SIG-M5 treated with dmso at 0.1 percent for 504 hours (cell line): Measurements from ENCODE around the gene BBX.

Experiments used
- DNase-seq: peaks from one replicate; lab custom pipeline; 2025; ENCODE audit not compliant: unreplicated experiment; lab: John Stamatoyannopoulos, UW

The BBX gene

DNA sequence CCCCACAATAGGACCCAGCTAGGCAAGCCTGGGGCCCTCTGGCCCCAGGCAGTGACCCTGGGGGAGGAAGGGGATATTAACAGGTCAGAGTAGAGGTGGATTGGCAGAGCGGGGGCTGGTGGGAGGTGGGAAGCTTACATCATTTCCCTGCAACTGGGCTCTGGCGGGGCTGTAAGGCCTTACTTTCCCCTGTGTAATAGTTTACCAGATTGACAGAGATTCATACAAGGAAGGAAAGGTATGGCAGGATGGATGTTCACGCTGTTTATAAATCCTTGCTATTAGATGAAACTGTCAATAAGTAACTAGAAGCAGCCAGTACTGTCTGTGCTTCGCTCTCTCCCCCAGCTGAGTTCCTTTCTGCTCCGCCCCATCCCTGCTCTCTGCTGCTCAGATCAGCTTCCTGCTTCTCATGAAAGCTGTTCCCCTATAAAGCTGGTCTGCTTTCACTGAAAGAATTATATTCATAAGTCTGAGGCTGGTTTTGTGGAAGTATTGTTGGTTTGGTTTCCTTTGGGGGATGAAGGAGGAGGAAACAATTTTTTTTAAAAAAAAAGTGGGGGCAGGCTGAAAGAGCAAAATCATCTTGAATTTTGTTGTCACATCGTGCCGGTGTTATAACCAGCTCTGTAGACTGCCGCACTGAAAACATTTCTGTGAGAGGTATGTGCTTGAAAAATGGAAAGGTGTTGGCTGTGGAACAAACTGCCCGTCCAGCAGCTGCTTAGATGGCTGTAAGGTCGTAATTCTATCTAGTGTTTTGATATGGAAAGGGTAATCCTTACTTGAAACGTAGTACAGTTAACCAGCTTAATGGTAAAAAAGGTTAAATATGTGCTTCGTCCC, 76.4 kb downstream of the BBX start:
- DNase-seq, result peak; percentile 68

DNA sequence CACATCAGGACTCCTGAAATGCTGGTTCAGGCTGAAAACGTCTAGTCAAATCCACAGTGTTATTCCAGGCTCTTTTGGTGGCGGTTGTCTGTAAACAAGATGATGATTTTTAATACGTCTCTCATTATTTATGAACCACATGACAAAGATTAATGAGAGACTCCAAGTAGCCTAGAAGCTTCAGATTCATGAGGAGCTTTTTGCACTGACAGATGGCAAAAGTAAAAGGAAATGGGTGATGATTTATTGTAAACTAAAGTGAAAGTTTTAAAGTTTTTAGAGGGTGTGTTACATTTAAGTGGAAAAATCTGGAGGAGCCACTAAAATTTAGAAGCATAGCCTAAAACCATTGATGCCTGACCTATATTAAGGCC, 77.0 kb downstream of the BBX start:
- no peak for DNase-seq

DNA sequence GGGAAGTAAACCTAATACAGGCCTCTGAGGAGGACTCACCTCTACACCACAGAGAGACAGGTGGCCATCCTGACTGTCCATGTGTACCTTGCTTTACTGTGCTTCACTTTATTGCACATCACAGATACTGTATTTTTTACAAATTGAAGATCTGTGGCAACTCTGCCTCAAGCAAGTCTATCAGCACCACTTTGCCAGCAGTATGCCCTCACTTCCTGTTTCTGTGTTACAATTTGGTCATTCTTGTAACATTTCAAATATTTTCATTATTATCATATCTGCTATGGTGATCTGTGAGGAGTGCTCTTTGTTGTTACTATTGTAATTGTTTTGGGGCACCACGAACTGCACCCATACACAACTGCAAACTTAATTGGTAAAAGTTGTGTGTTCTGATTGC, 78.0 kb downstream of the BBX start:
- DNase-seq, result peak; percentile 48

DNA sequence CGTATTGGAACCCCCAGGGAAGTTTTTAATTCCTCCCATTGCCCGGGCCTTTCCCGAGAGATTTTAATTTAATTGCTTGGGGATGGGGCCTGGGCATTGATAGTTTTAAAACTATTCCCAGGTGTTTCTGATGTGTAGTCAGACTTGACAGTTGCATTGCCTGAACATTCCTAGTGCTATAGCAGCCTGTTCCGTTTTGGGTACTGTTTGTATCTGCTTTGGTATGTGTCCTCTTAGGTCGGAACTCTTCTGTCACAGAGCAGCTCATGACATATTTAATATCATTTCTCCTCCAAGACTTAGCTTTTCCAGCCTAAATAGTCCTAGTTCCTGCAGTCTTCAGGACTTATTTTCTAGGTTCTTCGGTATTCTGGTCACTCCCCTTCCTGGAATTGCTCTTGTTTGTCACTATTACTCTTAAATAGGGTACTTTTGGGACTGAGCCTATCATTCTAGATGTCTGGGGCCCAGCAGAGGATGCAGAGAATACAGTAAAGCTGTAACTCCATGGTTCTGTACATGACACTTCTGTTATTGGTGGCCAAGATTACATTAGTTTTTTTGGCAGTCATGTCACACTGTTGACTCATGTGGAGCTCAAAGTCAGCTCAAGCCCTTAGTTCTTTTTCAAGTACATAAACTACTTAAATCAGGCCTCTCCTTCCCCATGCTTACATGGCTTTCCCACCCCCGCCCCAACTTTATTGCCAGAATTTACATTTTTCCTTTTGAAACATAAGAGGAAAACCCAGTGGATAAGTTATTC, 81.5 kb downstream of the BBX start:
- no peak for DNase-seq

DNA sequence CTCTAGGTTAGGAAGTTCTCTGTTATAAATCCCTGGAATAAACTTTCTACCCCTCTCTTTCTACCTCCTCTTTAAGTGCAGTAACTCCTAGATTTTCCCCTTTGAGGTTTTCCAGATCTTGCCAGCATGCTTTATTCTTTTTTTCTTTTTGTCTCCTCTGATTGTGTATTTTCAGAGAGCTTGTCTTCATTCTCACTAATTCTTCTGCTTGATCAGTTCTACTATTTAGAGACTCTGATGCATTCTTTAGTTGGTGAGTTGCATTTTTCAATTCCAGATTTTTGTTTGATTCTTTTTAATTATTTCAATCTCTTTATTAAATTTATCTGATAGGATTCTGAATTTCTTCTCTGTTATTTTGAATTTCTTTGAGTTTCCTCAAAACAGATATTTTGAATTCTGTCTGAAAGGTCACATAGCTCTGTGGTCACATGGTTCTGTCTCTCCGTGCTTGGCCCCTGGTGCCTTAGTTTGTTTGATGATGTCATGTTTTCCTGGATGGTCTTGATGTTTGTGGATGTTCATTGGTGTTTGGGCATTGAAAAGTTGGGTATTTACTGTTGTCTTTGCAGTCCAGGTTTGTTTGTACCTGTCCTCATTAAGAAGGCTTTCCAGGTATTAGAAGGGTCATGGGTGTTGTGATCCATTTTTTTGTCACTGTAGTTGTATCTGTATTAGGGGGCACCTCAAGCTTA, 89.2 kb downstream of the BBX start:
- no peak for DNase-seq

DNA sequence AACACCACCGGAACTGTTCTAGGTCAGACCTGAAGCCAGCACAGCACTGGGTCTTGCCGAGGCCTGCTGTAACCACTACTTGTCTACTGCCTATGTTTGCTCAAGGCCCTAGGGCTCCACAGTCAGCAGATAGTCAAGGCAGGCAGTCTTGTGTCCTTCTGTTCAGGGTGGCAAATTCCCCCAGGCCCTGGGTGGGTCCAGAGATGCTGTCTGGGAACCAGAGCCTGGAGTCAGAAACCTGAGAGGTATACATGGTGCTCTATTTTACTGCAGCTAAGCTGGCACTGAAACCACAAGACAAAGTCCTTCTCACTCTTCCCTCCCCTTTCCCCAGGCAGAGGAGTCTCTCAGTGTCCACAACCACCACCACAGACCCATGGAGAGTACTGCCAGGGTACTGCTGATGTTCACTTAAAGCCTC, 89.9 kb downstream of the BBX start:
- no peak for DNase-seq

DNA sequence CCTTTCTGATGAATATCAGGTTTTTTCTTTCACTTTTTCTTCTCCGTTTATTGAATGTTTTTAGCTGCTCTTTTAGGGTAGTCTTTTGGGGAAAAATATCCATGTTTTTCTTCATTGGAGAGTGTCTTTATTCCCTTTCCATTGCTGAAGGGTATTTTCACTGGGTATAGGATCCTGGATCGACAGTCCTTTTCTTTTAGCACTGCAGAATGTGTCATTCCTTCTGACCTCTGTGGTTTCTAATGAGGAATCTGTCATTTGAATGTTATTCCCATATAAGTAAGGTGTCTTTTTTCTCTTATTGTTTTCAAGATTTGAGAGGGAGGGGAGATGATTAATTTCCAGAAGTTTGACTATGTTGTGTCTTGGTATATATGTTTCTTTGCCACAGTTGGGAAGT, 96.8 kb downstream of the BBX start:
- no peak for DNase-seq

DNA sequence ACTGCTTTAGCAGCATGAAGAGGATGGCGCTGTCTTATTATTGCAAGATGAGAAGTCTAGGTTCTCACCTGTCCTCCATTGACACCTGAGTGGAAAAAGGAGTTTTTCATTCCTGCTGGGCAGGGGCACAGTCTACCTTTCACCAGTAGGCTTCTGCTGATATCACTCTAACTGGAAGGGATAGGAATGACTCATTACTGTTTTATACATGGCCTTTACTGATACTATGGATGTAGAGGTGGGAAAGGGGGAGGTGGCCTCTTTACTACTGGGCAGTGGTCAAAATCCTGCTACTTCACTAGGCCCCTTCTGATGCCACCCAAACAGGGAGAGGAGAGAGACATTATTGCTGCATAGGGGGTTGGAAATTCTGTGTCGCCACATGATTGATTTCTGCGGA, 97.8 kb downstream of the BBX start:
- DNase-seq, result no peak

DNA sequence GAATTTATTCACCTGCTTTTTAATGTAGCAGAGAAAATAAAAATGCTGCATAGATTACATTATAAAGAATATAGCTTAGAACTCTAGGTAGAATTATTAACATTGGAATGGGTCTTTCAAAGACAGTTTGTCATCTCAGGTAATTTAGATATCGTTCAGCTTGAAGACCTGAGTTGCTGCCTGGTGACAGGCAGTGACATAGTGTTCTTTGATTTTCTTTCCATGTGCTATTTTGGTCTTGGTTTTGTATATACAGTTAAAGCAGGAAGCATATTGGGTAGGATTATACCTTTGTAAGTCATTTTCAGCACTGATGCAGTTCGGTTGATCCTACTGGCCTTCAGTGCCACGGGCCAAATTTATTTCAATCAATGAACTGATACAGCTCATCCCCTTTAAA, 98.7 kb downstream of the BBX start:
- DNase-seq, result no peak

DNA sequence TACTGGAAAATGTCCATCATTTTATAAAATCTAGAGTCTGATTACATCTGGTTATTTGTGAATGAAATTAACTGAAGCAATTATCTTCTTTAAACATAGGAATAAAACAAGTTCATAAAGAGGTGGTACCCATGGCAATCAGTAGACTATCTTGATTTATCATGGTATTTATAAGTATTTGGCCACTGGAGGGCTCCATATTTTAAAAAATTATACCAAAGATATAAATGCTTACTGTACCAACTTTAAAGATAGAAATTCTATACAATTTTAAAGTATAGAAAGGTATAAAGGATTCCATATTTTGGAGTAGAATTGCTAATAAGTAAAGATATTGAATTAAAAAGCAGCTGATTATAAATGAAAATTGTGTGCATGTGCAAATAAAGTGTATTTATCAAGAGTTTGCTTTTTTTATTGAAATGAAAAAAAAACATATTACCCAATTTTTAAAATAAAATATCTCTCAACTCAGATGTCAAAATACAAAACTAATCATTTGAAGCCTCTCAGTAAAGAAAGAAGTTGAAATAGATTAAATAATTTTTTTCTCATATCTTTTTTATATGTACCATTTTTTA, 105.3 kb downstream of the BBX start:
- no peak for DNase-seq

DNA sequence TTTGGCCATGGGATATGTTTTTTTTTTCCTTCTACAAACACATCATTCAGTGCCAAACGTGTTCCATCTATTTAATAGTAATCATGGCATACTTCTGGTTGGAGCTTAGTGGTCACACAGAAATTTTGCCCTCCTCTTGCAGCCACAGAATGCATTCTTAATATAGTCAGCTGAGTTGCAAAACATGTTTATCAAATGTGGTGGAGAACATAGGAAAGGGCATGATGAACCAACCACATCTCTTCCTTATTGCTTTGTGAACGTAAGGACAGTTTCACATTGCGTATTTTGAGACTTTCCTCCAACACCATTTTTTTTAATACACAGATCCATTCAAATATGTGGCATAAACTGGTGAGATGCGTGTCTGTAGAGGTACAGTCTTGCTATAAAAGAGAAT, 106.8 kb downstream of the BBX start:
- peak; percentile 93 for DNase-seq

DNA sequence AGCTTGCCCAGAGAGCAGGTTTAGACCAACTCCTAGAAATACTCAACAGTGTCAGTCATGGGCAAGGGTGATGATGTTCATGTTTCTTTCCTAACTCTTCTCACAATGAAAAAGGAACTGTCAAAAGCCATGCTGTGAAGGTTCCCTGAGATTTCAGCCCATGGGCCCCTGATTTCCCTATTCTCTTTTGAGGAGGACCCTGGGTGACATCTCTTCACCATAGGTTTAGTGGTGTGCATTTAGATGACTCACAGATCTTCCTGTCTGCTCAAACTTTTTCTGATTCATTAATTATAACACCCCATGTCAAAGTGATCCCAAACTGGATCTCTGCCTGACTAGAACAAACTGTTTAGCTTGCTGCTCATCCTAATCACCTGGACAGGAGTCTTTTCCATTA, 108.0 kb downstream of the BBX start:
- DNase-seq, result peak; percentile 81

DNA sequence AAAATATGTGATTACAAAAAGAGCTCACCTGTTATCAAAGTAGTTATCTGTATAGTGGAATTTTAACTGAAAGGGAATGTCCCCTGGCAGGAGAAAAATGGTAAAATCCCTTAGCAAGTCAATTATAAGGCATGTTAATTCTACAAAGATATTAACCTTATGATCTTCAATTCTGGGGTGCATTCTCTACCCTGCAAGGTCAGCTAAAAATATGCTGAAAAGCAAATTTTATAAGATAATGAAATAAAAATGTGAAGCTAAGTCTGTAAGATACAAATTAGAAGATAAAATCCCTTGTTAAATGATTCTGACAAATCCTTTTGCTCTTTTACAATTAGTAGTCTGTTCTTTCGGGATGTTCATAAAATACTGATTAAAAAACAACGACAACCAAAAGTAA, 109.8 kb downstream of the BBX start:
- no peak for DNase-seq

DNA sequence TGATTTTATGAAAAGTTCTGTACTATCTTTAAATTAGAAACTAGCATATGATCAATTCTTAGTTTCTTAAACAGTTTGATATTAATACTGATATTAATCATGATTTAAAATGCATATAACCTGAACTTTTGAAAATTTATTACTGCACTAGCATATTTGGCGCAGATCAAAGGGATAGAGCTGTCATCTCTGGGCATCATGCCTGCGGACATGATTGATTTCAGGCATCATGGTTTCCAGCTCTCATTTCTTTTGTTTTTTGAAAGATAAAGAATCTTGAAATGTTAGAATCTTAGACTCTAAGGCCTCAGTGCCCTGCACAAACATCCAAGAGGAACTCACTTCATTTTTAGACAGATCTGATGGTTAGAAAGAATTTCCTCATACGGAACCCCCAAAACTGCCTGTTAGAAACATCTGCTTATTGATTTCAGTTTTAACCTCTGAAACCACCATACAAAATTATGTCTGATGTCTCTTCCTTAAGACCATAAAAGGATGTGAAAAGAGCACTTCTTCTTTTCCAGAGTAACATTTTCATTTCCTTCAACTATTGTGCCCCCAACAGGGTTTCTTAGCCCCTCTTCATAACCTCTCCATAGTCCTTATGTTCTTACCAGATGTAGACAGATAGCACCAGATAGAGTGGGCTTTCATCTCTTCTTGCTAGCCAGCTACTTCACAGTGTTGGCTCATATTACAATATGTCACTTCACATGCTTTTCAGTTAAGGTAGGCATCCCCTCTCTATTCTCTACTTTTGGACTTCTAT, 110.8 kb downstream of the BBX start:
- peak; percentile 95 for DNase-seq

DNA sequence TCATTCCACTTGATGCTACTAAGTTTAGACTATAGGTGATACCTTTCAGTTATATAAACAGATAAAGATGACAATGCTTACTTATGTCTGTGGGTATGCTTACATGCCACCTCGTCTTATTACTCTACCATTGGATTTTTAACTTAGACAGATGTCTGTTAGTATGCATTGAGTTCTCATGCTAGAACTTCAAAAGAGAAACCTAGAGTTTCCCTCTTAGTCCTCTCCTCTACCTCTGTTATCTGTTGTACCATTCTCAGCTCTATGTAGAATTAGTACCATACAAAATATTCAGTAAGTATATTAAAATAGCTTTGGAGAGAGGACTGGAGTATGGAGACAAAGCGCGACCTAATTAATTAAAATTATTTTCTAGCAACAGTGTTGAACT, 111.3 kb downstream of the BBX start:
- DNase-seq, result no peak

DNA sequence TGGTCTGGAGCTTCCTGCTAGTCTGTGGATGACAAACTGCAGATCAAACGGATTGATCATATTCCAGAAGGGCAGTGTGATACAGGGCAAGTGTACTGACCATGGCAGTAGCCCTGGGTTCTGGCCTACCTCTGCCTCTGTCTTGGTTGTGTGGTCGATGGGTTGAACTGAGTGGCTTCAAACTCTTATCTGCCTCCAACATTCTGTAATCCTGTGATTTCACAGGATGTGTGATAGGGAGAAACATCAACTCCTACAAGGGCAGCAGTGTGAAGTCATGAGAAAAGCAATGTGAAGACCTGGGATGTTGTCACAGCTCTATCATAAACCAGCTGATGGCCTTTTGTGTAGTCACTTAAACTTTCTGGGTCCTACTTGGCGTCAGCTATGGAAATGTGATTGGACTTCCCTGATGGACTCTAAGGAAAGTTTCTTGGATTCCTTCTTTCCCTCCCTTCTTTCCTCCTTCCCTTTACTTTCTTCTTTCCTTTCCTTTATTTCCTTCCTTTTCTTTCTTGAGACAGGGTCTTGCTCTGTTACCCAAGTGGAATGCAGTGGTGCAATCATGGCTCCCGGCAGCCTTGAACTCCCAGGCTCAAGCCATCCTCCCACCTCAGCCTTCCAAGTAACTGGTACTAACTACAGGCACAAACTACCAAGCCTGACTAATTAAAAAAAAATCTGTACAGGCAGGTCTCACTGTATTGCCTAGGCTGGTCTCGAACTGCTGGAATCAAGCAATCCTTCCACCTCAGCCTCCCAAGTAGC, 114.8 kb downstream of the BBX start:
- DNase-seq, result no peak

DNA sequence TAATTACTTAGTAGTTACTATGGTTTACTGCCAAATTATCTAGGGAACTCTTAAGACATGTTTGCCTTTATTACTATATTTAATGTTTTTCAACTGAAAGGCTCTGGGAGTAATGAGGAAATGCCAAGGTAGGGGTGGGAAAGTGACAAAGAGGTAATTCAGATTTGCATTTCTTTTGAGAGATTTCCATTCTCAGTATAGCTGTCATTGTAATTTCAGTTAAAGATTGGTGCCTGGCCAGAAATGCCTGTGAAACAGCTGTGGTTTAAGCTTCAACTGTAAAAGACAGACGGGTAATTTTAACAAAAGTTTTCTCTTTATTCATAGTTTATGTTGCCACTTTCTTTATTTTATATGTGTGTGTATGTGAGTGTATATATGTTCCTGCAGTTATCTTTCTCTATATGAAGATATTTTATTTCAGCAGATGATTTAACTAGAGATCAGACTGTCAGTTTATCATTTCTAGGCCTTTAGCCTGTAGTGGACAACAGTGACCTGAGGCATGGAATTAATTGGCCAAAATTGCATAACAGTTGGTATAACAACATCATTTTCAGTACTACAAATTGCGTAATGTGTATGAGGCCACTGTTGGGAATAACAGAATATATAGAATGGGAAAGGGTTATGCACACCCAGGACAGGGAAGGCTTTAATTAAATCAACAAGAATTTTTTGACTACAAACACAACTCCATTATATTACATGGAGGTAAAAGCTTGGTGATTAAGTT, 119.0 kb downstream of the BBX start:
- DNase-seq, result no peak

DNA sequence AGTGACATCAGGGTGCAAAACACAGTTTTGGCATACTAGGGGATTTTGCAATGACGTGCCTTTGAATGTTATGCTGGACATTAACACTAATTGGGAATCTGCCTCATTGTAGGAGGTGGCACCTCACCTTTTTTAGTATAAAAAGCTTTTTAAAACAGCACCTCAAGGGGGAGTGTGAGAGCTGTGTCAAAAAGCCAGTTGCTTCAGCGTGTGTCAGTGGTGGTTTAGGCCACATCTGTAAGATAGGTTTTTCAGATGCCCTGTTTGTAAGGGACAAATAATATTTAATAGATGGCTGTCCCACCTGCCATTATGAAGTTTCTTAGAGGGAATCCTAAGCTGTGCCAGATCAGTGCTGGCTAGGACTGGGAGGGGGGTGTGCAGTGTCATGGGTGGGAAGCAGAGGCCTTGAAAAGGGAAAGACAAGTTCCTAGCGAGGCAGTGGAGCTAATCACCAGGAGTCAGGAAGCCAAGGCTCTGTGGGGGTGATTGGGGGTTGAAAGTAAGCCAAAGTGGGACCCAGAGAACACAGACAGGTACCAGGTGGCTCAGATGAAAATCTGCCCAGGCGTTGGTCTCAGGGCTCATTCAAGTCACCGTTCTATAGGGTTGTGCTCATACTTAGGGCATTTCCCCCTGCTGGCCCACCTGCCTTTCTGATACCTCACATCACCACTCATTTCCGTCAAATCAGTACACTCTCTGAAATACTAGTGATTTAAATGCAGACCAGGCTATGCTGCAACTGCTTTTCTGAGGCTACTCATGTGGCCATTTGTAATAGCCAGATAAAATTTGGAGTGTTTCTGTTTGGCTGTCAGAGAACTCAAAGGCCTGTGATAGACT, 120.5 kb downstream of the BBX start:
- no peak for DNase-seq

DNA sequence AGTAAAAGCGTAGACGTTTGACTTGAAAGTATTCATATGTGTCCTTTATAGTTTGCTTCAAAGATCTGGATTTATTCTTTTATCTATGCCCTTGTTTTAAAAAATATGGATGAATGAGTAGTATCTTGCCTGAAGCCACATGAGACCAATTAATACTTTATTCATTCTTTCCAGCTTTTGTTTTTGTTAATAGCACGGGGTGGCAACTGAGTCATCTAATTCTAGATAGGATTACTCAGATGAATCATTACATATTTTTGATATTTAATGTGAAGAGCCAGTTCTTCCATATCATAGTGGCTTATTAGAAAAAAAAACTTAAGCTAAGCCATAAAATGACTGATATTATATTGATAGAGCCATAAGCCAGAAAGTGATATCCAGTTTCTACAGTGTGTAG, 121.9 kb downstream of the BBX start:
- no peak for DNase-seq
